Activated CD4-positive, alpha-beta T cell treated with anti-CD3 and anti-CD28 coated beads, Interleukin-2, amount 10 ng/mL, durations not matched to agents 7 days and 5 days (primary cell): ENCODE results near the gene NPLOC4. TPM values are rescaled to one million over a fixed set of nuclear protein-coding genes. Genes with fewer than 3 reads are reported as not detected.
"Not testable (repeated sequence)": the region's sequence is repeated elsewhere in the genome, so short reads cannot be mapped to it uniquely, and the experiment has no call there.

Source experiments
- CTCF ChIA-PET: fragments of 350-600 bp; sonication (Branson Sonifier 250); formaldehyde crosslinking; loops from one replicate; lab custom pipeline; 2021; ENCODE audit warnings: antibody characterized with exemption; lab: Charles Lee
- POLR2A ChIA-PET: fragments of 350-600 bp; sonication (Branson Sonifier 250); formaldehyde crosslinking; loops from one replicate; lab custom pipeline; 2021; ENCODE audit warnings: antibody characterized with exemption; lab: Charles Lee
- DNase-seq: peaks from one replicate; pipeline ENCODE4 v3.0.0-alpha.2; 2020
- H3K27ac Mint-ChIP-seq: one replicate; pipeline ENCODE4 v1.8.0; 2021; ENCODE audit warnings: mild to moderate bottlenecking, moderate library complexity, mixed read lengths
- H3K27me3 Mint-ChIP-seq: one replicate; pipeline ENCODE4 v1.8.0; 2021; ENCODE audit warnings: mixed read lengths
- H3K36me3 Mint-ChIP-seq: one replicate; pipeline ENCODE4 v1.8.0; 2021; ENCODE audit warnings: low read depth, mixed read lengths
- H3K4me1 Mint-ChIP-seq: one replicate; pipeline ENCODE4 v1.8.0; 2021; ENCODE audit warnings: mixed read lengths
- H3K4me3 Mint-ChIP-seq: one replicate; pipeline ENCODE4 v1.8.0; 2021; ENCODE audit warnings: mild to moderate bottlenecking, moderate library complexity, mixed read lengths
- H3K9me3 Mint-ChIP-seq: one replicate; pipeline ENCODE4 v1.8.0; 2021; ENCODE audit warnings: mixed read lengths
- total RNA-seq, 2 experiments: library from RNA; stranded (reverse); gene quantifications; one replicate each; pipeline ENCODE4 v1.2.3, GENCODE V29; 2021

Gene NPLOC4
- total RNA-seq, 2 experiments from 2014 or later, result 91.3 to 98.2 TPM

- peaks cover 13% of the 10 kb centered on the region for H3K27me3 Mint-ChIP-seq
- CTCF ChIA-PET, result no interaction called here
- no peak for DNase-seq
- no peak overlapping the region for H3K4me3 Mint-ChIP-seq
- no peak overlapping the region for H3K27ac Mint-ChIP-seq
- H3K36me3 Mint-ChIP-seq, result peaks cover 2% of the 10 kb centered on the region
- H3K9me3 Mint-ChIP-seq, result no peaks in the 10 kb centered on the region
- H3K4me1 Mint-ChIP-seq, result no peaks in the 10 kb centered on the region
- POLR2A ChIA-PET, result no interaction called here
Observed at GRCh38 chr17:81535480-81536298, 101.2 kb downstream of the NPLOC4 start.

GRCh38 chr17:81535007-81535328, 101.9 kb downstream of the NPLOC4 start:
- Mint-ChIP-seq H3K4me3 (no peak overlapping the region), H3K9me3 (no peaks in the 10 kb centered on the region), H3K27ac (no peak overlapping the region), H3K4me1 (no peaks in the 10 kb centered on the region), H3K27me3 (peaks cover 13% of the 10 kb centered on the region), H3K36me3 (peaks cover 2% of the 10 kb centered on the region)
- POLR2A ChIA-PET, result no interaction called here
- CTCF ChIA-PET, result no interaction called here
- no peak for DNase-seq

- H3K27me3 Mint-ChIP-seq, result peaks cover 13% of the 10 kb centered on the region
- H3K4me1 Mint-ChIP-seq, result no peaks in the 10 kb centered on the region
- no peak overlapping the region for H3K4me3 Mint-ChIP-seq
- no peak overlapping the region for H3K27ac Mint-ChIP-seq
- H3K9me3 Mint-ChIP-seq, result no peaks in the 10 kb centered on the region
- ChIA-PET POLR2A (no interaction called here), CTCF (no interaction called here)
- DNase-seq, result no peak
- H3K36me3 Mint-ChIP-seq, result peaks cover 2% of the 10 kb centered on the region
Observed at GRCh38 chr17:81534157-81535006, 102.5 kb downstream of the NPLOC4 start.

- DNase-seq, result no peak
- H3K36me3 Mint-ChIP-seq, result peaks cover 2% of the 10 kb centered on the region
- H3K9me3 Mint-ChIP-seq, result no peaks in the 10 kb centered on the region
- no peaks in the 10 kb centered on the region for H3K4me1 Mint-ChIP-seq
- no peak overlapping the region for H3K27ac Mint-ChIP-seq
- no peak overlapping the region for H3K4me3 Mint-ChIP-seq
- H3K27me3 Mint-ChIP-seq, result peaks cover 13% of the 10 kb centered on the region
- CTCF ChIA-PET, result no interaction called here
- POLR2A ChIA-PET, result no interaction called here
Observed at GRCh38 chr17:81533339-81534141, 103.4 kb downstream of the NPLOC4 start.

GRCh38 chr17:81532490-81533287, 104.2 kb downstream of the NPLOC4 start:
- DNase-seq, result no peak
- Mint-ChIP-seq H3K4me1 (no peaks in the 10 kb centered on the region), H3K36me3 (no peaks in the 10 kb centered on the region), H3K27me3 (peaks cover 13% of the 10 kb centered on the region), H3K9me3 (no peaks in the 10 kb centered on the region), H3K4me3 (no peak overlapping the region), H3K27ac (no peak overlapping the region)
- POLR2A ChIA-PET, result no interaction called here
- CTCF ChIA-PET, result no interaction called here

GRCh38 chr17:81531998-81532404, 104.9 kb downstream of the NPLOC4 start:
- DNase-seq, H3K4me3 Mint-ChIP-seq, POLR2A ChIA-PET, H3K36me3 Mint-ChIP-seq, H3K4me1 Mint-ChIP-seq, H3K9me3 Mint-ChIP-seq, H3K27ac Mint-ChIP-seq, CTCF ChIA-PET: not testable (repeated sequence)
- peaks cover 13% of the 10 kb centered on the region for H3K27me3 Mint-ChIP-seq

GRCh38 chr17:81531013-81531412, 105.9 kb downstream of the NPLOC4 start:
- H3K4me3 Mint-ChIP-seq, DNase-seq, H3K4me1 Mint-ChIP-seq, H3K27me3 Mint-ChIP-seq, H3K36me3 Mint-ChIP-seq, H3K27ac Mint-ChIP-seq, H3K9me3 Mint-ChIP-seq, POLR2A ChIA-PET: not testable (repeated sequence)
- CTCF ChIA-PET, result interaction anchor here (2.6 kb wide), 1 partner anchor 12 kb away, joined by 5 read pairs; no protein-coding TSS in a partner anchor

- H3K4me1 Mint-ChIP-seq, result no peaks in the 10 kb centered on the region
- H3K36me3 Mint-ChIP-seq, result no peaks in the 10 kb centered on the region
- H3K9me3 Mint-ChIP-seq, result no peaks in the 10 kb centered on the region
- no peak overlapping the region for H3K4me3 Mint-ChIP-seq
- H3K27ac Mint-ChIP-seq, result no peak overlapping the region
- no peaks in the 10 kb centered on the region for H3K27me3 Mint-ChIP-seq
- no peak for DNase-seq
- ChIA-PET CTCF (interaction anchor here (2.6 kb wide), 1 partner anchor 11 kb away, joined by 5 read pairs; no protein-coding TSS in a partner anchor), POLR2A (no interaction called here)
Observed at GRCh38 chr17:81529437-81529803, 107.5 kb downstream of the NPLOC4 start.

GRCh38 chr17:81528651-81529436, 108.1 kb downstream of the NPLOC4 start:
- DNase-seq, result no peak
- Mint-ChIP-seq H3K4me3 (no peak overlapping the region), H3K27ac (no peak overlapping the region), H3K9me3 (no peaks in the 10 kb centered on the region), H3K4me1 (no peaks in the 10 kb centered on the region), H3K27me3 (no peaks in the 10 kb centered on the region), H3K36me3 (no peaks in the 10 kb centered on the region)
- POLR2A ChIA-PET, result no interaction called here
- CTCF ChIA-PET, result interaction anchor here (2.6 kb wide), 1 partner anchor 10 kb away, joined by 5 read pairs; no protein-coding TSS in a partner anchor

- no peaks in the 10 kb centered on the region for H3K9me3 Mint-ChIP-seq
- CTCF ChIA-PET, result interaction anchor here (2.6 kb wide), 1 partner anchor 10 kb away, joined by 5 read pairs; no protein-coding TSS in a partner anchor
- no peaks in the 10 kb centered on the region for H3K4me1 Mint-ChIP-seq
- no peak overlapping the region for H3K27ac Mint-ChIP-seq
- DNase-seq, result no peak
- H3K4me3 Mint-ChIP-seq, result no peak overlapping the region
- H3K27me3 Mint-ChIP-seq, result no peaks in the 10 kb centered on the region
- POLR2A ChIA-PET, result no interaction called here
- no peaks in the 10 kb centered on the region for H3K36me3 Mint-ChIP-seq
Observed at GRCh38 chr17:81528384-81528650, 108.6 kb downstream of the NPLOC4 start.

- Mint-ChIP-seq H3K27ac (no peak within 1 kb of the TSS), H3K4me1 (no peaks in the 10 kb centered on the region), H3K4me3 (no peak within 1 kb of the TSS), H3K27me3 (no peaks in the 10 kb centered on the region), H3K36me3 (no peaks in the 10 kb centered on the region), H3K9me3 (no peaks in the 10 kb centered on the region)
- CTCF ChIA-PET, result no interaction called here
- POLR2A ChIA-PET, result no interaction called here
- no peak for DNase-seq
Observed at GRCh38 chr17:81527591-81528383, 109.1 kb downstream of the NPLOC4 start, which contains the start of gene FSCN2. FSCN2 (plus strand) TSS chr17:81528377; CDS start chr17:81528532, 155 bp downstream.
